GM12878 (cell line): ENCODE results near the gene VPS45. TPM values are rescaled to one million over a fixed set of nuclear protein-coding genes. Genes with fewer than 3 reads are reported as not detected.

Experiments used
- NBN ChIP-seq: fragments of 450-650 bp; IDR thresholded peaks from 2 replicates; pipeline ENCODE4 v1.6.1; 2016
- STAT1 ChIP-seq: fragments of 450-650 bp; conservative IDR thresholded peaks from 2 replicates; pipeline ENCODE4 v1.6.1; 2014; ENCODE audit warnings: antibody characterized with exemption, mild to moderate bottlenecking
- ZNF384 ChIP-seq: IDR thresholded peaks from 2 replicates; pipeline ENCODE4 v1.6.1; 2012; ENCODE audit warnings: low read depth, mild to moderate bottlenecking, low read length, improper control_type of control experiment, borderline replicate concordance
- polyA plus RNA-seq, 11 experiments: library from polyadenylated mRNA; depleted of rRNA in 4 of 11; unstranded in 6 of 11; stranded (reverse) in 5 of 11; fragments of >200 nt; fragmentation: Nextera tagmentation in 4 of 11; fragmentation: Illumina TruSeq in 1 of 11; extraction: Ambion mirVana in 4 of 11; extraction: Trizol in 1 of 11; gene quantifications; 1 replicate in 1 of 11; 2 replicates in 10 of 11; pipeline versions ENCODE4 v1.2.1 to v1.2.3, GENCODE V29; 2011 to 2016; ENCODE audit warnings: inconsistent platforms in 2 of 11, missing spikeins in 2 of 11, low read depth in 1 of 11
- total RNA-seq, 4 experiments: library from RNA; depleted of rRNA in 3 of 4; stranded (reverse); fragments of >200 nt in 3 of 4; fragmentation: Illumina TruSeq in 1 of 4; extraction: Trizol in 1 of 4; gene quantifications; 2 replicates each; pipeline versions ENCODE4 v1.2.1 to v1.2.3, GENCODE V29; 2013 to 2021
- TF ChIP-seq, protein P1 (sequence below): fragments of 450-650 bp; IDR thresholded peaks from 2 replicates; pipeline ENCODE4 v1.6.1; 2017; ENCODE audit warnings: borderline replicate concordance
- TF ChIP-seq, protein P2 (sequence below): fragments of 450-650 bp; IDR thresholded peaks from 2 replicates; pipeline ENCODE4 v1.6.1; 2017; ENCODE audit warnings: low read depth, mild to moderate bottlenecking, moderate library complexity
- TF ChIP-seq, protein P3 (sequence below): fragments of 150-350 bp; IDR thresholded peaks from 2 replicates; pipeline ENCODE4 v1.6.1; 2016; ENCODE audit warnings: low read depth, low read length

VPS45 gene
- total and polyA plus RNA-seq, 10 of the 15 experiments (the other 5 are each of a cell fraction or from before 2014, with no cell fraction given): 24.4 to 48.7 (median 34.5) TPM

DNA sequence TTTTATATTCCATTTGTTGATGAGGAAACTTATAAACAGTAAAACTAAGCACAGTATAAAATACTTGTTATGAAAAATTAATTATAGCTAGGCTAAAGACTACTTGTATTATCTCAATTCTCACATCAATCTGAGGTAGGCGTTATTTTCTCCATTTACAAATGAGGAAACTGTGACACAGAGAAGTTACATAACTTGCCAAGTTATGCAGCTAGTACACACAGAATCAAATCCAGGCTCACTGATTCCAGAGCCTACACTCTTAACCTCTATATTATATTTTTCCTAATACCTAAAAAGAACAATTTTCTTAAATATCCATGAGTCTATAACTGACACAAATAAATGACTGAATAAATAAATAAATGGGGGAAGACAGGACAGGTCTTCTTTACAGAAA, 11.2 kb upstream of the VPS45 start (continued):
- TF ChIP-seq, protein P1, sequence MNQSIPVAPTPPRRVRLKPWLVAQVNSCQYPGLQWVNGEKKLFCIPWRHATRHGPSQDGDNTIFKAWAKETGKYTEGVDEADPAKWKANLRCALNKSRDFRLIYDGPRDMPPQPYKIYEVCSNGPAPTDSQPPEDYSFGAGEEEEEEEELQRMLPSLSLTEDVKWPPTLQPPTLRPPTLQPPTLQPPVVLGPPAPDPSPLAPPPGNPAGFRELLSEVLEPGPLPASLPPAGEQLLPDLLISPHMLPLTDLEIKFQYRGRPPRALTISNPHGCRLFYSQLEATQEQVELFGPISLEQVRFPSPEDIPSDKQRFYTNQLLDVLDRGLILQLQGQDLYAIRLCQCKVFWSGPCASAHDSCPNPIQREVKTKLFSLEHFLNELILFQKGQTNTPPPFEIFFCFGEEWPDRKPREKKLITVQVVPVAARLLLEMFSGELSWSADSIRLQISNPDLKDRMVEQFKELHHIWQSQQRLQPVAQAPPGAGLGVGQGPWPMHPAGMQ: no peak
- TF ChIP-seq ZNF384: no peak
- TF ChIP-seq, protein P2, sequence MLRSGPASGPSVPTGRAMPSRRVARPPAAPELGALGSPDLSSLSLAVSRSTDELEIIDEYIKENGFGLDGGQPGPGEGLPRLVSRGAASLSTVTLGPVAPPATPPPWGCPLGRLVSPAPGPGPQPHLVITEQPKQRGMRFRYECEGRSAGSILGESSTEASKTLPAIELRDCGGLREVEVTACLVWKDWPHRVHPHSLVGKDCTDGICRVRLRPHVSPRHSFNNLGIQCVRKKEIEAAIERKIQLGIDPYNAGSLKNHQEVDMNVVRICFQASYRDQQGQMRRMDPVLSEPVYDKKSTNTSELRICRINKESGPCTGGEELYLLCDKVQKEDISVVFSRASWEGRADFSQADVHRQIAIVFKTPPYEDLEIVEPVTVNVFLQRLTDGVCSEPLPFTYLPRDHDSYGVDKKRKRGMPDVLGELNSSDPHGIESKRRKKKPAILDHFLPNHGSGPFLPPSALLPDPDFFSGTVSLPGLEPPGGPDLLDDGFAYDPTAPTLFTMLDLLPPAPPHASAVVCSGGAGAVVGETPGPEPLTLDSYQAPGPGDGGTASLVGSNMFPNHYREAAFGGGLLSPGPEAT: no peak
- TF ChIP-seq NBN: no peak
- TF ChIP-seq STAT1: no peak
- TF ChIP-seq, protein P3, sequence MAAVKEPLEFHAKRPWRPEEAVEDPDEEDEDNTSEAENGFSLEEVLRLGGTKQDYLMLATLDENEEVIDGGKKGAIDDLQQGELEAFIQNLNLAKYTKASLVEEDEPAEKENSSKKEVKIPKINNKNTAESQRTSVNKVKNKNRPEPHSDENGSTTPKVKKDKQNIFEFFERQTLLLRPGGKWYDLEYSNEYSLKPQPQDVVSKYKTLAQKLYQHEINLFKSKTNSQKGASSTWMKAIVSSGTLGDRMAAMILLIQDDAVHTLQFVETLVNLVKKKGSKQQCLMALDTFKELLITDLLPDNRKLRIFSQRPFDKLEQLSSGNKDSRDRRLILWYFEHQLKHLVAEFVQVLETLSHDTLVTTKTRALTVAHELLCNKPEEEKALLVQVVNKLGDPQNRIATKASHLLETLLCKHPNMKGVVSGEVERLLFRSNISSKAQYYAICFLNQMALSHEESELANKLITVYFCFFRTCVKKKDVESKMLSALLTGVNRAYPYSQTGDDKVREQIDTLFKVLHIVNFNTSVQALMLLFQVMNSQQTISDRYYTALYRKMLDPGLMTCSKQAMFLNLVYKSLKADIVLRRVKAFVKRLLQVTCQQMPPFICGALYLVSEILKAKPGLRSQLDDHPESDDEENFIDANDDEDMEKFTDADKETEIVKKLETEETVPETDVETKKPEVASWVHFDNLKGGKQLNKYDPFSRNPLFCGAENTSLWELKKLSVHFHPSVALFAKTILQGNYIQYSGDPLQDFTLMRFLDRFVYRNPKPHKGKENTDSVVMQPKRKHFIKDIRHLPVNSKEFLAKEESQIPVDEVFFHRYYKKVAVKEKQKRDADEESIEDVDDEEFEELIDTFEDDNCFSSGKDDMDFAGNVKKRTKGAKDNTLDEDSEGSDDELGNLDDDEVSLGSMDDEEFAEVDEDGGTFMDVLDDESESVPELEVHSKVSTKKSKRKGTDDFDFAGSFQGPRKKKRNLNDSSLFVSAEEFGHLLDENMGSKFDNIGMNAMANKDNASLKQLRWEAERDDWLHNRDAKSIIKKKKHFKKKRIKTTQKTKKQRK: no peak
